Hepatocyte (in vitro differentiated cells): Measurements from ENCODE around the gene SUGCT. TPM values are rescaled to one million over a fixed set of nuclear protein-coding genes. Genes with fewer than 3 reads are reported as not detected.

Source experiments
- DNase-seq: peaks from one replicate; pipeline ENCODE4 v3.0.0-alpha.2; 2016; ENCODE audit warnings: low spot score
- H2AFZ ChIP-seq: fragments of 200-600 bp; sonication (generic); 2 replicates; pipeline ENCODE4 v1.6.0; 2016; ENCODE audit warnings: antibody characterized with exemption, mild to moderate bottlenecking
- H3K27ac ChIP-seq: fragments of 200-600 bp; sonication (generic); 2 replicates; pipeline ENCODE4 v1.5.1; 2016; ENCODE audit warnings: mild to moderate bottlenecking
- H3K27me3 ChIP-seq: fragments of 200-600 bp; sonication (generic); 2 replicates; pipeline ENCODE4 v1.6.1; 2016
- H3K36me3 ChIP-seq: fragments of 200-600 bp; sonication (generic); replicated peaks from 2 replicates; pipeline ENCODE4 v1.5.1; 2016; ENCODE audit warnings: low read depth; ENCODE audit not compliant: insufficient read depth
- H3K4me1 ChIP-seq: fragments of 200-600 bp; sonication (generic); 2 replicates; pipeline ENCODE4 v1.5.1; 2016; ENCODE audit warnings: mild to moderate bottlenecking, moderate library complexity; ENCODE audit not compliant: insufficient read depth
- H3K4me2 ChIP-seq: fragments of 200-600 bp; sonication (generic); 2 replicates; pipeline ENCODE4 v1.6.0; 2016
- H3K4me3 ChIP-seq: fragments of 200-600 bp; sonication (generic); 2 replicates; pipeline ENCODE4 v1.5.1; 2016; ENCODE audit warnings: mild to moderate bottlenecking
- H3K79me2 ChIP-seq: fragments of 200-600 bp; sonication (generic); 2 replicates; pipeline ENCODE4 v1.6.0; 2017; ENCODE audit warnings: mild to moderate bottlenecking
- H3K9me2 ChIP-seq: fragments of 200-600 bp; sonication (generic); replicated peaks from 2 replicates; pipeline ENCODE4 v1.6.0; 2017; ENCODE audit warnings: mild to moderate bottlenecking; ENCODE audit not compliant: insufficient read depth
- H3K9me3 ChIP-seq: fragments of 200-600 bp; sonication (generic); 2 replicates; pipeline ENCODE4 v1.5.1; 2016; ENCODE audit warnings: low read depth, mild to moderate bottlenecking
- H4K20me1 ChIP-seq: fragments of 200-600 bp; sonication (generic); 2 replicates; pipeline ENCODE4 v1.6.0; 2016; ENCODE audit warnings: mild to moderate bottlenecking; ENCODE audit not compliant: insufficient read depth, poor library complexity, severe bottlenecking
- EZH2 ChIP-seq: fragments of 200-600 bp; sonication (generic); IDR thresholded peaks from 2 replicates; pipeline ENCODE4 v1.6.1; 2016; ENCODE audit warnings: antibody characterized with exemption, mild to moderate bottlenecking, borderline replicate concordance
- EZH2phosphoT487 ChIP-seq: fragments of 200-600 bp; sonication (generic); IDR thresholded peaks from one replicate; pipeline ENCODE4 v1.6.1; 2018; ENCODE audit warnings: antibody characterized with exemption, mild to moderate bottlenecking, low read depth, moderate library complexity; ENCODE audit not compliant: unreplicated experiment, severe bottlenecking
- WGBS: methylation state at CpG from one replicate; pipeline ENCODE4 v1.1.6; 2016; ENCODE audit warnings: low lambda C conversion rate; ENCODE audit errors: missing lambda C conversion rate; 5-methylcytosine and 5-hydroxymethylcytosine counted together
- polyA plus RNA-seq: library from polyadenylated mRNA; unstranded; fragments of >200 nt; fragmentation: Nextera tagmentation; extraction: Ambion mirVana; gene quantifications from 2 replicates; pipeline ENCODE4 v1.2.1, GENCODE V29; 2016
- total RNA-seq: library from RNA; depleted of rRNA; stranded (reverse); fragments of >200 nt; gene quantifications from 2 replicates; pipeline ENCODE4 v1.2.3, GENCODE V29; 2014
- TF ChIP-seq, protein P1 (sequence below): fragments of 200-600 bp; sonication (generic); IDR thresholded peaks from 2 replicates; pipeline ENCODE4 v1.5.1; 2016; ENCODE audit warnings: antibody characterized with exemption, mild to moderate bottlenecking; ENCODE audit not compliant: poor library complexity

SUGCT gene
- total and polyA plus RNA-seq, 2 experiments from 2014 or later = 5.1 to 12.0 TPM

GRCh38 chr7:40612298-40612697 lies 477.5 kb downstream of the SUGCT start:
- no peaks in the 10 kb centered on the region for H4K20me1 ChIP-seq
- WGBS = 65% methylated on average over 2 of the region's 2 CpGs
- no peaks in the 10 kb centered on the region for H3K4me1 ChIP-seq
- no peaks in the 10 kb centered on the region for H3K9me2 ChIP-seq
- DNase-seq = no peak
- no peaks in the 10 kb centered on the region for H3K9me3 ChIP-seq
- no peak overlapping the region for H2AFZ ChIP-seq
- TF ChIP-seq EZH2phosphoT487 (no peak), EZH2 (no peak)
- TF ChIP-seq, protein P1, sequence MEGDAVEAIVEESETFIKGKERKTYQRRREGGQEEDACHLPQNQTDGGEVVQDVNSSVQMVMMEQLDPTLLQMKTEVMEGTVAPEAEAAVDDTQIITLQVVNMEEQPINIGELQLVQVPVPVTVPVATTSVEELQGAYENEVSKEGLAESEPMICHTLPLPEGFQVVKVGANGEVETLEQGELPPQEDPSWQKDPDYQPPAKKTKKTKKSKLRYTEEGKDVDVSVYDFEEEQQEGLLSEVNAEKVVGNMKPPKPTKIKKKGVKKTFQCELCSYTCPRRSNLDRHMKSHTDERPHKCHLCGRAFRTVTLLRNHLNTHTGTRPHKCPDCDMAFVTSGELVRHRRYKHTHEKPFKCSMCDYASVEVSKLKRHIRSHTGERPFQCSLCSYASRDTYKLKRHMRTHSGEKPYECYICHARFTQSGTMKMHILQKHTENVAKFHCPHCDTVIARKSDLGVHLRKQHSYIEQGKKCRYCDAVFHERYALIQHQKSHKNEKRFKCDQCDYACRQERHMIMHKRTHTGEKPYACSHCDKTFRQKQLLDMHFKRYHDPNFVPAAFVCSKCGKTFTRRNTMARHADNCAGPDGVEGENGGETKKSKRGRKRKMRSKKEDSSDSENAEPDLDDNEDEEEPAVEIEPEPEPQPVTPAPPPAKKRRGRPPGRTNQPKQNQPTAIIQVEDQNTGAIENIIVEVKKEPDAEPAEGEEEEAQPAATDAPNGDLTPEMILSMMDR = no peak
- H3K4me3 ChIP-seq = no peak overlapping the region
- H3K36me3 ChIP-seq = no peaks in the 10 kb centered on the region
- H3K79me2 ChIP-seq = no peaks in the 10 kb centered on the region
- no peaks in the 10 kb centered on the region for H3K27me3 ChIP-seq
- H3K4me2 ChIP-seq = no peak overlapping the region
- H3K27ac ChIP-seq = no peak overlapping the region

DNA sequence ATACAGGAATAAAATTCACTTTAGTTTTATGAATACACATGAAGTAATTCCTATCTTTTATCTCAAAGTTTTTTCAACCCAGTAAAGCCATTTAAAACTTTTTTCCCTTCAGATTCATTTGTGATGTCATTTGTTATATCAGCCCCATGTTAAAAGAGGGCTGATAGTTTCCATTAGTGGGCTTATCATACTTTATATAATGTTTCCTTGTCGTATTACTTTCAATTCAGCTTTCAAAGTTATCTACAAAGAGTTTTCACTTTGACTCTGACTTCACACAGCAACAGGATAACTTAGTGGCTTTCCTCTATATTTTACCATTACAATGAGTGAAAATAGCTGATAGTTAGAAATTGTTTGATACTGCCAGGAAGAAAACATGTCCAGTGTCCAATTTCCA lies 484.8 kb downstream of the SUGCT start:
- no peak for TF ChIP-seq EZH2
- no peak for TF ChIP-seq EZH2phosphoT487
- Histone ChIP-seq H3K4me2 (no peak overlapping the region), H3K36me3 (no peaks in the 10 kb centered on the region), H4K20me1 (no peaks in the 10 kb centered on the region), H2AFZ (no peak overlapping the region), H3K9me3 (no peaks in the 10 kb centered on the region), H3K4me3 (no peak overlapping the region), H3K9me2 (no peaks in the 10 kb centered on the region), H3K79me2 (no peaks in the 10 kb centered on the region), H3K4me1 (peaks cover 8% of the 10 kb centered on the region), H3K27ac (no peak overlapping the region), H3K27me3 (no peaks in the 10 kb centered on the region)
- 61% methylated on average over 1 of the region's 1 CpG for WGBS
- no peak for DNase-seq

GRCh38 chr7:40621592-40621998 lies 486.8 kb downstream of the SUGCT start:
- WGBS = 89% methylated on average over 4 of the region's 4 CpGs
- no peaks in the 10 kb centered on the region for H3K36me3 ChIP-seq

GRCh38 chr7:40622941-40623501 lies 488.2 kb downstream of the SUGCT start:
- Histone ChIP-seq H3K9me3 (no peaks in the 10 kb centered on the region), H3K79me2 (no peaks in the 10 kb centered on the region), H3K36me3 (no peaks in the 10 kb centered on the region), H3K4me1 (peaks cover 13% of the 10 kb centered on the region), H3K9me2 (no peaks in the 10 kb centered on the region), H3K27me3 (no peaks in the 10 kb centered on the region), H4K20me1 (no peaks in the 10 kb centered on the region), H3K4me3 (no peak overlapping the region), H3K27ac (peak overlapping the region; percentile 44), H3K4me2 (no peak overlapping the region), H2AFZ (no peak overlapping the region)
- TF ChIP-seq EZH2phosphoT487 (no peak), EZH2 (no peak)
- TF ChIP-seq, protein P1 = no peak
- peak; percentile 26 for DNase-seq
- 79% methylated on average over 3 of the region's 3 CpGs for WGBS

More at GRCh38 chr7:40621592-40621998, 486.8 kb downstream of the SUGCT start:
- Histone ChIP-seq H3K27me3 (no peaks in the 10 kb centered on the region), H3K27ac (no peak overlapping the region), H3K4me2 (no peak overlapping the region), H3K79me2 (no peaks in the 10 kb centered on the region), H4K20me1 (no peaks in the 10 kb centered on the region), H3K9me3 (no peaks in the 10 kb centered on the region), H3K4me3 (no peak overlapping the region), H2AFZ (no peak overlapping the region), H3K4me1 (peaks cover 13% of the 10 kb centered on the region), H3K9me2 (no peaks in the 10 kb centered on the region)
- TF ChIP-seq EZH2phosphoT487 = no peak
- TF ChIP-seq EZH2 = no peak
- TF ChIP-seq, protein P1 = no peak
- DNase-seq = no peak
